ENCODE results near the gene UGP2. TPM values are rescaled to one million over a fixed set of nuclear protein-coding genes. Genes with fewer than 3 reads are reported as not detected.

UGP2 gene
- total RNA-seq, 6 donors from 2014 or later = 99.3 to 162 (median 115) TPM

- Histone ChIP-seq H3K4me1 (peaks cover 8 to 31% (median 17%) of the 10 kb centered on the region in 4 donors), H3K27ac (peak overlapping the region in 2 of 4 donors; percentile 6 to 29), H3K4me3 (no peak overlapping the region), H3K36me3 (peaks cover 0 to 72% (median 17%) of the 10 kb centered on the region in 4 donors), H3K27me3 (no peaks in the 10 kb centered on the region), H3K9me3 (no peaks in the 10 kb centered on the region)
- peak; percentile 75 to 86 for ATAC-seq (ENCODE audit: low FRiP score in 2 of 2)
- DNase-seq = peak in 1 of 2 donors; percentile 58
- 19 to 25% methylated on average over 6 of the region's 6 CpGs for WGBS, 2 donors
- TF ChIP-seq, protein P1, sequence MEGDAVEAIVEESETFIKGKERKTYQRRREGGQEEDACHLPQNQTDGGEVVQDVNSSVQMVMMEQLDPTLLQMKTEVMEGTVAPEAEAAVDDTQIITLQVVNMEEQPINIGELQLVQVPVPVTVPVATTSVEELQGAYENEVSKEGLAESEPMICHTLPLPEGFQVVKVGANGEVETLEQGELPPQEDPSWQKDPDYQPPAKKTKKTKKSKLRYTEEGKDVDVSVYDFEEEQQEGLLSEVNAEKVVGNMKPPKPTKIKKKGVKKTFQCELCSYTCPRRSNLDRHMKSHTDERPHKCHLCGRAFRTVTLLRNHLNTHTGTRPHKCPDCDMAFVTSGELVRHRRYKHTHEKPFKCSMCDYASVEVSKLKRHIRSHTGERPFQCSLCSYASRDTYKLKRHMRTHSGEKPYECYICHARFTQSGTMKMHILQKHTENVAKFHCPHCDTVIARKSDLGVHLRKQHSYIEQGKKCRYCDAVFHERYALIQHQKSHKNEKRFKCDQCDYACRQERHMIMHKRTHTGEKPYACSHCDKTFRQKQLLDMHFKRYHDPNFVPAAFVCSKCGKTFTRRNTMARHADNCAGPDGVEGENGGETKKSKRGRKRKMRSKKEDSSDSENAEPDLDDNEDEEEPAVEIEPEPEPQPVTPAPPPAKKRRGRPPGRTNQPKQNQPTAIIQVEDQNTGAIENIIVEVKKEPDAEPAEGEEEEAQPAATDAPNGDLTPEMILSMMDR (IDR thresholded peaks at IDR 0.05) = peak; percentile 29 to 63 (median 50)
- TF ChIP-seq POLR2AphosphoS5 (IDR thresholded peaks at IDR 0.05) = no peak
These were observed 19.6 kb downstream of the UGP2 start for GRCh38 chr2:63861220-63861822.

DNA sequence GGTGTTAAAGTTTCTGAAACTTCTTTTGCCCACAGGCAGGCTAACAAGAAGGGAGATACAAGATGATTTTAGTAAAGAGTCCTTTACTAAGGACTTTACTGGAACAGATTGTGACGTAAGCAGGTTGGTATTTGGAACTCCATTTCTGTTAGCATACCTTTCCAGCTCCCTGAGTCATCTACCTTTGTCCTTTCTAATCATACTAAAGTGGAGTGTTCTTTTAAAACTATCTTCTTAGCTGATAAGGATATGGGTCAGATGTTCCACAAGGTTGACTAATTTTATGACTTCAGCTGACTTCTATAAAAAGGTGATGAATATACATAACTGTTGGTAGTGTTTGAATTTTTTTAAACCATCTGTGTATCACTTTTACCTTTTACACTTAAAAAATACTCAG is 21.1 kb downstream of the UGP2 start:
- H3K27ac ChIP-seq = peak overlapping the region in 1 of 4 donors; percentile 23
- peak in 1 of 2 donors; percentile 53 for ATAC-seq (ENCODE audit: low FRiP score in 2 of 2)
- H3K4me1 ChIP-seq = peaks cover 8 to 28% (median 21%) of the 10 kb centered on the region in 4 donors
- WGBS, 2 donors = 82% methylated on average over 1 of the region's 1 CpG
- TF ChIP-seq POLR2AphosphoS5 (IDR thresholded peaks at IDR 0.05) (no peak), EP300 (IDR thresholded peaks at IDR 0.05) (no peak), POLR2A (IDR thresholded peaks at IDR 0.05) (no peak)
- TF ChIP-seq, protein P1 (IDR thresholded peaks at IDR 0.05) = no peak
- H3K27me3 ChIP-seq = no peaks in the 10 kb centered on the region
- DNase-seq = no peak
- H3K36me3 ChIP-seq = peaks cover 0 to 57% (median 12%) of the 10 kb centered on the region in 4 donors
- no peaks in the 10 kb centered on the region for H3K9me3 ChIP-seq
- H3K4me3 ChIP-seq = no peak overlapping the region

DNA sequence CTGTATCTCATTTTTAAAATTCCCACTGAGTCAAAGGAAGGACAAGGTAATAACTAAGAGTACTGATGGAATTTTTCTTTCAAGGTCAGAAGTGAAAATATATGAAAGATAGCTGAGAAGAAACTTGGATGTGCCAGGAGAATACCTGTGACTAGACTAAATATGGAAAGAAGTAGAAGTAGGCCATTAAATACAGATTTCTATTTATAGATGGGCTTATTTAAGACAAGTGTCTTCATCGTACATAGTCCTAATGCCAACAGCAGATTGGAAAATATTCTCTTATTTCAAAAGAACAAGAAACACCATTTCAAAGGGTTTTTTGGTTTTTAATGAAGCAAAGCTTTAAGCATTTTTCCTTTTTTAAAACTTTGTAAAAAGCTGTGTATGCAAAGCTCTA is 22.0 kb downstream of the UGP2 start:
- H3K4me3 ChIP-seq = no peak overlapping the region
- TF ChIP-seq, protein P1 (IDR thresholded peaks at IDR 0.05) = no peak
- TF ChIP-seq POLR2AphosphoS5 (IDR thresholded peaks at IDR 0.05) (no peak), POLR2A (IDR thresholded peaks at IDR 0.05) (no peak), EP300 (IDR thresholded peaks at IDR 0.05) (no peak)
- no peaks in the 10 kb centered on the region for H3K27me3 ChIP-seq
- H3K4me1 ChIP-seq = peaks cover 8 to 28% (median 21%) of the 10 kb centered on the region in 4 donors
- no peaks in the 10 kb centered on the region for H3K9me3 ChIP-seq
- WGBS, 2 donors = 71 to 81% methylated on average over 1 of the region's 1 CpG
- peaks cover 0 to 48% (median 8%) of the 10 kb centered on the region in 4 donors for H3K36me3 ChIP-seq
- peak overlapping the region in 1 of 4 donors; percentile 1 for H3K27ac ChIP-seq
- ATAC-seq (ENCODE audit: low FRiP score in 2 of 2) = no peak
- DNase-seq = no peak

DNA sequence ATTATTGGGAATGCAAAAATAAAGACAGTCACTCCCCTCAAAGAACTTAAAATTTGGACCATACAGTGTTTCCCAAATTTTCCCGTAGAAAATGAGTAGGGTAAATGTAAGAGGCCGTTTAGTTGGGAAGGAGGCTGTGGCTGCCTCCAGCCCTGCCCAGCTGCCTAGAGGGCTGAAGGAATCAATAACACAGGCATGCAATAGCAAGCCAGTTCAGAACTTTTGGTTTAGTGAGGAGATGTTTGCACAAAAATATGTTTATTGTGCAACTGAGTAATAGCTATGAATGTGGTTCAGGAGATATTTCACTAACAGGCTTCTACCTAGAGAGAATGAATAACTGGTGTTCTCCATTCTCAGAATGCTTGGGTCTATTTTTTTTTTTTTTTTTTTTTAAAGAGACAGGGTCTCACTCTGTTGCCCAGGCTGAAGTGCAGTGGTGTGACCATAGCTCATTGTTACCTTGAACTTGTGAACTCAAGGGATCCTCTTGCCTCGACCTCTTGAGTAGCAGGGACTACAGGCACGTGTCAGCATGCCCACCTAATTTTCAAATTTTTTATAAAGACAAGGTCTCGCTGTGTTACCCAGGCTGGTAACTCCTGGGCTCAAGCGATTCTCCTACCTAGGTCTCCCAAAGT is 23.6 kb downstream of the UGP2 start:
- Histone ChIP-seq H3K4me3 (no peak overlapping the region), H3K9me3 (no peaks in the 10 kb centered on the region), H3K4me1 (peaks cover 8 to 29% (median 21%) of the 10 kb centered on the region in 4 donors), H3K27ac (no peak overlapping the region), H3K27me3 (no peaks in the 10 kb centered on the region), H3K36me3 (peaks cover 0 to 32% (median 6%) of the 10 kb centered on the region in 4 donors)
- ATAC-seq (ENCODE audit: low FRiP score in 2 of 2) (no peak), DNase-seq (no peak)
- 92 to 93% methylated on average over 6 of the region's 6 CpGs for WGBS, 2 donors
- no peak for TF ChIP-seq POLR2A (IDR thresholded peaks at IDR 0.05)
- no peak for TF ChIP-seq POLR2AphosphoS5 (IDR thresholded peaks at IDR 0.05)
- no peak for TF ChIP-seq EP300 (IDR thresholded peaks at IDR 0.05)
- TF ChIP-seq, protein P1 (IDR thresholded peaks at IDR 0.05) = no peak

Measured in upper lobe of left lung (tissue), 6 donors.